K562 (cell line): ENCODE results near the gene FCRL3. TPM values are rescaled to one million over a fixed set of nuclear protein-coding genes. Genes with fewer than 3 reads are reported as not detected.

Experiments used
- ATAC-seq: fragments of 200-7000 bp; cut with Tn5 transposase; 3 replicates; pipeline ENCODE4 v1.9.1; 2020; ENCODE audit warnings: moderate library complexity
- BruUV-seq: library from RNA; stranded (reverse); fragments of 400-500 nt; replicated peaks from 2 replicates; lab custom pipeline; 2021; lab: Mats Ljungman, UMichigan
- CTCF ChIA-PET: fragments of 300-600 bp; formaldehyde crosslinking; extraction: SDS; loops from one replicate; lab custom pipeline; 2021; ENCODE audit warnings: low intra/inter-chr PET ratio; lab: Yijun Ruan, JAX
- POLR2A ChIA-PET: fragments of 300-600, 350-650 bp; sonication (Branson Sonifier 250); formaldehyde crosslinking; extraction: SDS; loops from one replicate; lab custom pipeline; 2021; ENCODE audit warnings: antibody characterized with exemption, inconsistent platforms; lab: Yijun Ruan, JAX
- DNase-seq, 4 experiments: peaks; one replicate each; pipeline versions ENCODE4 v3.0.0 to v3.0.0-alpha.2; 2011 to 2018; ENCODE audit warnings: low spot score in 3 of 4, mixed read lengths in 3 of 4; ENCODE audit errors: extremely low read depth in 1 of 4
- FAIRE-seq: peaks from 2 replicates; lab custom pipeline; 2011; peaks lifted over from hg19 to GRCh38; lab: Jason Lieb, UNC
- H2AFZ ChIP-seq: 2 replicates; pipeline ENCODE4 v1.6.0; 2011; ENCODE audit warnings: low read depth, low read length, control low read depth, inconsistent platforms
- H3K27ac ChIP-seq: fragments of 200-600 bp; 3 replicates; pipeline ENCODE4 v1.8.0; 2011; ENCODE audit warnings: low read depth, mild to moderate bottlenecking, control low read depth, inconsistent platforms, low read length, moderate library complexity, mixed read lengths; ENCODE audit errors: extremely low read depth
- H3K27me3 ChIP-seq, 2 experiments: fragments of 300-600 bp in 1 of 2; 2 replicates in 1 of 2; 3 replicates in 1 of 2; pipeline versions ENCODE4 v1.6.0 to v1.8.0; 2011; ENCODE audit warnings: inconsistent platforms in 2 of 2, low read length in 2 of 2, mild to moderate bottlenecking in 1 of 2, mixed read lengths in 1 of 2, moderate library complexity in 1 of 2; ENCODE audit not compliant: control insufficient read depth in 2 of 2, insufficient read depth in 2 of 2
- H3K36me3 ChIP-seq: fragments of 300-600 bp; 3 replicates; pipeline ENCODE4 v1.8.0; 2011; ENCODE audit warnings: mild to moderate bottlenecking, low read length, inconsistent platforms; ENCODE audit not compliant: control insufficient read depth, insufficient read depth
- H3K4me1 ChIP-seq, 2 experiments: fragments of 200-600 bp in 1 of 2; replicated peaks in 1 of 2; 2 replicates in 1 of 2; 3 replicates in 1 of 2; pipeline versions ENCODE4 v1.5.1 to v1.8.0; 2011; ENCODE audit warnings: inconsistent platforms in 2 of 2, low read length in 2 of 2, mild to moderate bottlenecking in 1 of 2, mixed read lengths in 1 of 2, moderate library complexity in 1 of 2; ENCODE audit not compliant: control insufficient read depth in 2 of 2, insufficient read depth in 2 of 2
- H3K4me2 ChIP-seq: 2 replicates; pipeline ENCODE4 v1.6.1; 2011; ENCODE audit warnings: low read length, control low read depth, inconsistent platforms, mixed read lengths; ENCODE audit not compliant: insufficient read depth
- H3K4me3 ChIP-seq: fragments of 200-600 bp; sonication (generic), shearing (Covaris generic); 2 replicates; pipeline ENCODE4 v1.5.1; 2016; ENCODE audit warnings: control low read depth, inconsistent platforms
- H3K79me2 ChIP-seq: fragments of 200-600 bp; 3 replicates; pipeline ENCODE4 v1.8.0; 2011; ENCODE audit warnings: low read length, inconsistent platforms; ENCODE audit not compliant: control insufficient read depth, insufficient read depth
- H3K9ac ChIP-seq, 2 experiments: 2 replicates each; pipeline versions ENCODE4 v1.6.0 to v1.6.1; 2011; ENCODE audit warnings: low read depth in 2 of 2, low read length in 2 of 2, control low read depth in 1 of 2, inconsistent platforms in 1 of 2, mild to moderate bottlenecking in 1 of 2, mixed read lengths in 1 of 2; ENCODE audit not compliant: insufficient read depth in 1 of 2
- H3K9me1 ChIP-seq: one replicate; pipeline ENCODE4 v1.6.0; 2011; ENCODE audit warnings: inconsistent platforms, mild to moderate bottlenecking, low read length, moderate library complexity; ENCODE audit not compliant: control insufficient read depth, insufficient read depth
- H3K9me3 ChIP-seq: replicated peaks from 2 replicates; pipeline ENCODE4 v1.5.1; 2011; ENCODE audit warnings: low read depth, low read length, inconsistent platforms; ENCODE audit not compliant: control insufficient read depth, insufficient read depth
- H4K20me1 ChIP-seq: replicated peaks from 2 replicates; pipeline ENCODE4 v1.6.1; 2011; ENCODE audit warnings: low read length, inconsistent platforms, mixed read lengths; ENCODE audit not compliant: control insufficient read depth, insufficient read depth
- CXXC5 ChIP-seq: fragments of 250-450 bp; sonication (Bioruptor Pico); IDR thresholded peaks from 2 replicates; pipeline ENCODE4 v1.8.0; 2022; ENCODE audit warnings: inconsistent platforms, mild to moderate bottlenecking, moderate library complexity
- ETV5 ChIP-seq: sonication (generic); formaldehyde crosslinking; IDR thresholded peaks from 2 replicates; pipeline ENCODE4 v1.4.0; 2020; ENCODE audit warnings: low read depth, mild to moderate bottlenecking, missing genetic modification reagents
- FOXK1 ChIP-seq: sonication (generic); formaldehyde crosslinking; IDR thresholded peaks from 2 replicates; pipeline ENCODE4 v1.8.0; 2022; ENCODE audit warnings: missing genetic modification reagents, mild to moderate bottlenecking, borderline replicate concordance
- NFRKB ChIP-seq: fragments of 450-650 bp; IDR thresholded peaks from 2 replicates; pipeline ENCODE4 v1.6.1; 2016; ENCODE audit warnings: low read depth
- NKRF ChIP-seq: fragments of 450-650 bp; IDR thresholded peaks from 2 replicates; pipeline ENCODE4 v1.6.1; 2016; ENCODE audit warnings: borderline replicate concordance
- TCFL5 ChIP-seq: fragments of 250-450 bp; sonication (Bioruptor Pico); conservative IDR thresholded peaks from 2 replicates; pipeline ENCODE4 v1.6.1; 2021; ENCODE audit warnings: mild to moderate bottlenecking, moderate library complexity, matching md5 sums
- in situ Hi-C: fragments of 300-500 bp; cut with MboI; formaldehyde crosslinking; loops from 4 replicates; pipeline ENCODE4 v1.15.0; 2018; ENCODE audit warnings: inconsistent platforms, mixed read lengths
- intact Hi-C: fragments of 100-400 bp; cut with micrococcal nuclease; formaldehyde crosslinking; loops from 2 replicates; pipeline ENCODE4 v1.14.2; 2022
- polyA plus RNA-seq, 8 experiments: library from polyadenylated mRNA; depleted of rRNA in 4 of 8; stranded (reverse) in 5 of 8; unstranded in 3 of 8; fragments of >200 nt; fragmentation: Nextera tagmentation in 2 of 8; fragmentation: Illumina TruSeq in 1 of 8; extraction: Ambion mirVana in 2 of 8; extraction: Trizol in 1 of 8; gene quantifications; 2 replicates each; pipeline versions ENCODE4 v1.2.1 to v1.2.3, GENCODE V29; 2011 to 2014; ENCODE audit warnings: inconsistent platforms in 1 of 8, missing spikeins in 1 of 8
- total RNA-seq, 7 experiments: library from RNA; depleted of rRNA in 6 of 7; stranded (reverse); fragments of >200 nt in 6 of 7; fragmentation: Illumina TruSeq in 2 of 7; extraction: Trizol in 2 of 7; gene quantifications; 2 replicates each; pipeline versions ENCODE4 v1.2.1 to v1.2.3, GENCODE V29; 2011 to 2021; ENCODE audit warnings: low replicate concordance in 1 of 7

Gene FCRL3
- total and polyA plus RNA-seq, 9 of the 15 experiments (the other 6 are each of a cell fraction or from before 2014, with no cell fraction given), result not detected

GRCh38 chr1:157711802-157712201, 11.2 kb upstream of the FCRL3 start:
- no peak overlapping the region for H3K4me3 ChIP-seq
- H3K9me3 ChIP-seq, result no peaks in the 10 kb centered on the region
- no peaks in the 10 kb centered on the region for H3K9me1 ChIP-seq
- ATAC-seq, result no peak
- no peak for FAIRE-seq
- H2AFZ ChIP-seq, result no peak overlapping the region
- POLR2A ChIA-PET, result no interaction called here
- no peak overlapping the region for H3K4me2 ChIP-seq
- H3K27me3 ChIP-seq, result no peaks in the 10 kb centered on the region
- no peaks in the 10 kb centered on the region for H4K20me1 ChIP-seq
- no peak overlapping the region for H3K9ac ChIP-seq
- no peak for DNase-seq
- H3K36me3 ChIP-seq, result no peaks in the 10 kb centered on the region
- H3K27ac ChIP-seq, result no peak overlapping the region
- CTCF ChIA-PET, result no interaction called here
- intact Hi-C loops, result no loop called here
- TF ChIP-seq ETV5 (CRISPR knock-in tag), result no peak
- no peak for TF ChIP-seq CXXC5 (CRISPR knock-in tag)
- no peak for TF ChIP-seq TCFL5 (CRISPR knock-in tag)
- no peak for TF ChIP-seq FOXK1 (CRISPR knock-in tag)
- no peak for TF ChIP-seq NFRKB
- no peak for TF ChIP-seq NKRF
- TF ChIP-seq, all 486 proteins: peak for 0
- BruUV-seq, result no TSS peak
- Histone ChIP-seq H3K79me2 (no peaks in the 10 kb centered on the region), H3K4me1 (no peaks in the 10 kb centered on the region)
- in situ Hi-C loops, result no loop called here
